OCI-LY3 (cell line): Measurements from ENCODE around the gene MYRF.
A peak's percentile ranks its signal among the peaks of the same experiment; 100 is the strongest.

Experiments used
- H2AFZ ChIP-seq: fragments of 200-600, 300-600 bp; shearing (Covaris generic); 2 replicates; pipeline ENCODE4 v1.6.0; 2014; ENCODE audit warnings: antibody characterized with exemption, low read depth, low read length
- H3K27ac ChIP-seq: fragments of 200-600, 300-600 bp; sonication (generic); 2 replicates; pipeline ENCODE4 v1.5.1; 2014; ENCODE audit warnings: mild to moderate bottlenecking, low read length, moderate library complexity, mixed read lengths
- H3K27me3 ChIP-seq: fragments of 200-600, 300-600 bp; sonication (generic); 2 replicates; pipeline ENCODE4 v1.6.1; 2014; ENCODE audit warnings: low read depth, low read length, mixed read lengths
- H3K36me3 ChIP-seq: fragments of 200-600, 300-600 bp; sonication (generic); replicated peaks from 2 replicates; pipeline ENCODE3; 2014; ENCODE audit warnings: low read depth, low read length, mixed read lengths
- H3K4me1 ChIP-seq: fragments of 300-600, 200-600 bp; sonication (generic); 2 replicates; pipeline ENCODE4 v1.6.1; 2014; ENCODE audit warnings: low read length, mixed read lengths
- H3K4me2 ChIP-seq: fragments of 200-600, 300-600 bp; sonication (generic); 2 replicates; pipeline ENCODE4 v1.6.1; 2014; ENCODE audit warnings: low read length, mixed read lengths
- H3K4me3 ChIP-seq: fragments of 300-600, 200-600 bp; sonication (generic); 2 replicates; pipeline ENCODE4 v1.5.1; 2014; ENCODE audit warnings: antibody characterized with exemption, mild to moderate bottlenecking, low read length, moderate library complexity
- H3K79me2 ChIP-seq: fragments of 300-600, 200-600 bp; shearing (Covaris generic); 2 replicates; pipeline ENCODE4 v1.6.1; 2014; ENCODE audit warnings: mild to moderate bottlenecking, low read length, mixed read lengths
- H3K9ac ChIP-seq: fragments of 300-600, 200-600 bp; shearing (Covaris generic); 2 replicates; pipeline ENCODE4 v1.6.0; 2014; ENCODE audit warnings: mild to moderate bottlenecking, low read length, moderate library complexity
- H3K9me3 ChIP-seq: fragments of 200-600, 300-600 bp; shearing (Covaris generic); 2 replicates; pipeline ENCODE4 v1.6.1; 2014; ENCODE audit warnings: low read length, mixed read lengths; ENCODE audit not compliant: insufficient read depth
- H4K20me1 ChIP-seq: fragments of 200-600, 300-600 bp; sonication (generic); 2 replicates; pipeline ENCODE4 v1.6.1; 2016; ENCODE audit warnings: low read length, mixed read lengths; ENCODE audit not compliant: insufficient read depth
- CTCF ChIP-seq: fragments of 200-600, 300-600 bp; sonication (generic); IDR thresholded peaks from 2 replicates; pipeline ENCODE4 v1.5.1; 2014; ENCODE audit warnings: antibody characterized with exemption, low read length, low read depth
- EZH2phosphoT487 ChIP-seq: fragments of 200-600 bp; shearing (Covaris generic); IDR thresholded peaks from 2 replicates; pipeline ENCODE4 v1.6.1; 2018; ENCODE audit warnings: antibody characterized with exemption, mixed run types, low read depth

Gene MYRF

GRCh38 chr11:61752117-61752924 is at the start of gene MYRF:
TSS of gene MYRF (plus strand) at chr11:61752636. CDS start at chr11:61752745, 109 bp downstream.
- TF ChIP-seq CTCF (peak; percentile 9; the same call in 1 of the 2 replicates), EZH2phosphoT487 (no peak)
- Histone ChIP-seq H3K9me3 (no peaks in the 10 kb centered on the region), H3K9ac (no peak within 1 kb of the TSS), H3K4me2 (no peak within 1 kb of the TSS), H3K4me3 (no peak within 1 kb of the TSS), H3K36me3 (no peaks in the 10 kb centered on the region), H3K4me1 (no peaks in the 10 kb centered on the region), H3K27me3 (no peaks in the 10 kb centered on the region; the same call in 1 of the 2 replicates), H3K79me2 (no peaks in the 10 kb centered on the region), H3K27ac (no peak within 1 kb of the TSS), H4K20me1 (no peaks in the 10 kb centered on the region), H2AFZ (no peak within 1 kb of the TSS)

- Histone ChIP-seq H3K4me3 (no peak overlapping the region), H3K27ac (no peak overlapping the region), H3K36me3 (no peaks in the 10 kb centered on the region), H2AFZ (no peak overlapping the region), H3K27me3 (no peaks in the 10 kb centered on the region), H3K9me3 (no peaks in the 10 kb centered on the region), H3K79me2 (no peaks in the 10 kb centered on the region), H3K9ac (no peak overlapping the region), H3K4me2 (no peak overlapping the region), H4K20me1 (no peaks in the 10 kb centered on the region), H3K4me1 (no peaks in the 10 kb centered on the region)
- no peak for TF ChIP-seq EZH2phosphoT487
- no peak for TF ChIP-seq CTCF
Observed at GRCh38 chr11:61702701-61703312, 49.6 kb upstream of the MYRF start.

DNA sequence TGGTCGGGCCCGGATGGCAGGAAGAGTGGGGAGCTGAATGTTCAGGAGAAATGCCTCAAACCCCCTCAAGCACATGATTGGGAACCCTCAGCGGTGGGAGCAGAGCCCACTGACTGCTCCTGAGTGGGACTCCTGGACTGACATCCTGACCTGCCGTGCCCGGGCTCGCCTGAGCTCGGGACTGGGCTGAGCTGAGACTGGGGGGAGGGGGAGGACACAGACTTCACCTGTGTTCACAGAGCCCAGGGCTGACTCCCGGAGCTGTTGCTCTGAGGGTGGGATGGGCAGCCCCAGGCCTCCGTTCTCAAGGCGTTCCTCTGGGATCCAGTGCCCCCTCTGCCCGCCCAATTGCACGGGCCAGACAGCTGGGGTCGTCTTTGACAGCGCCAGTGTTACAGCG is 47.6 kb upstream of the MYRF start:
- H3K27ac ChIP-seq = no peak overlapping the region
- H3K79me2 ChIP-seq = no peaks in the 10 kb centered on the region
- H3K4me1 ChIP-seq = no peaks in the 10 kb centered on the region
- no peaks in the 10 kb centered on the region for H3K36me3 ChIP-seq
- no peak overlapping the region for H2AFZ ChIP-seq
- H3K9me3 ChIP-seq = no peaks in the 10 kb centered on the region
- H3K4me3 ChIP-seq = no peak overlapping the region
- no peaks in the 10 kb centered on the region for H4K20me1 ChIP-seq
- H3K4me2 ChIP-seq = no peak overlapping the region
- no peak overlapping the region for H3K9ac ChIP-seq
- H3K27me3 ChIP-seq = no peaks in the 10 kb centered on the region
- TF ChIP-seq CTCF (no peak), EZH2phosphoT487 (no peak)
